ENCODE results near the gene ADGRL1. TPM values are rescaled to one million over a fixed set of nuclear protein-coding genes. Genes with fewer than 3 reads are reported as not detected.

ADGRL1 gene
- total and polyA plus RNA-seq, 4 donors = 0.14 to 1.6 (median 0.53) TPM

DNA sequence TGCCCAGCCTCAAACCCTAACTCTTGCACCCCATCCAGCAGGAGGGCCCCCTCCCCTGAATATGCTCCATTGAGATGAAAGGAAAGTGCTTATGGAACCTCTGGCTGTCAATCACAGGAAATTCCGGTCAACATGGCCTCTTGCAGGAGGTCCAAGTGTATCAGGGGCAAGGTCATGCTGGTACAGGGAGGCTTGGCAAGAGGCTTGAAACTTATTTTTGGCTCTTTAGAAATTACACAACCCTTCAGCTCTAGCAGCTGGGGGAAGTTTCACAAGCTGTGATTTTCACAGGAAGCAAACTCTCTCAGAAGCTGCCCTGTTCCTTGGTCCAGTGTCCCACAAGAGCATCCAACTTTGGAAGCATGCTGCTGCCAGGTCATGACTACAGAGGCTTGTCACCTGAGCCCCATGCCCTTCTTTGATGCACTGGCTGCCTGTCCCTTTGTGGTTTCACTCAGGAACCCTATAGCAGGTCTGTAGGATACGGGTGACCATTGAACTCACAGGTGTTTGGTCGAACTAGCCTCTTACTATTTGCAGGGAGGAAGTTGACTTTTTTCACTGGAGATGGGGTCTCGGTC is 78.0 kb downstream of the ADGRL1 start:
- peak in 1 of 2 donors; percentile 20 for TF ChIP-seq HNF4A (conservative IDR thresholded peaks at IDR 0.05)
- TF ChIP-seq NR2F2 (IDR thresholded peaks at IDR 0.05) = peak; percentile 66
- peak; percentile 9 to 34 for TF ChIP-seq RXRA (IDR thresholded peaks at IDR 0.05)
- TF ChIP-seq, protein P1, sequence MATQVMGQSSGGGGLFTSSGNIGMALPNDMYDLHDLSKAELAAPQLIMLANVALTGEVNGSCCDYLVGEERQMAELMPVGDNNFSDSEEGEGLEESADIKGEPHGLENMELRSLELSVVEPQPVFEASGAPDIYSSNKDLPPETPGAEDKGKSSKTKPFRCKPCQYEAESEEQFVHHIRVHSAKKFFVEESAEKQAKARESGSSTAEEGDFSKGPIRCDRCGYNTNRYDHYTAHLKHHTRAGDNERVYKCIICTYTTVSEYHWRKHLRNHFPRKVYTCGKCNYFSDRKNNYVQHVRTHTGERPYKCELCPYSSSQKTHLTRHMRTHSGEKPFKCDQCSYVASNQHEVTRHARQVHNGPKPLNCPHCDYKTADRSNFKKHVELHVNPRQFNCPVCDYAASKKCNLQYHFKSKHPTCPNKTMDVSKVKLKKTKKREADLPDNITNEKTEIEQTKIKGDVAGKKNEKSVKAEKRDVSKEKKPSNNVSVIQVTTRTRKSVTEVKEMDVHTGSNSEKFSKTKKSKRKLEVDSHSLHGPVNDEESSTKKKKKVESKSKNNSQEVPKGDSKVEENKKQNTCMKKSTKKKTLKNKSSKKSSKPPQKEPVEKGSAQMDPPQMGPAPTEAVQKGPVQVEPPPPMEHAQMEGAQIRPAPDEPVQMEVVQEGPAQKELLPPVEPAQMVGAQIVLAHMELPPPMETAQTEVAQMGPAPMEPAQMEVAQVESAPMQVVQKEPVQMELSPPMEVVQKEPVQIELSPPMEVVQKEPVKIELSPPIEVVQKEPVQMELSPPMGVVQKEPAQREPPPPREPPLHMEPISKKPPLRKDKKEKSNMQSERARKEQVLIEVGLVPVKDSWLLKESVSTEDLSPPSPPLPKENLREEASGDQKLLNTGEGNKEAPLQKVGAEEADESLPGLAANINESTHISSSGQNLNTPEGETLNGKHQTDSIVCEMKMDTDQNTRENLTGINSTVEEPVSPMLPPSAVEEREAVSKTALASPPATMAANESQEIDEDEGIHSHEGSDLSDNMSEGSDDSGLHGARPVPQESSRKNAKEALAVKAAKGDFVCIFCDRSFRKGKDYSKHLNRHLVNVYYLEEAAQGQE (IDR thresholded peaks at IDR 0.05) = no peak
- TF ChIP-seq SP1 (IDR thresholded peaks at IDR 0.05) = peak; percentile 20
- no peak for TF ChIP-seq FOXA2 (IDR thresholded peaks at IDR 0.05)
- Histone ChIP-seq H3K9me3 (ENCODE audit: control insufficient read depth in 4 of 4, low read length in 3 of 4) (no peaks in the 10 kb centered on the region), H3K9ac (ENCODE audit: low read depth in 1 of 2, low read length in 2 of 2) (no peak overlapping the region), H3K27ac (ENCODE audit: low read depth in 1 of 2, low read length in 2 of 2) (peak overlapping the region in 1 of 2 donors; percentile 29), H3K36me3 (ENCODE audit: control insufficient read depth in 4 of 4, insufficient read depth in 3 of 4, low read depth in 1 of 4, low read length in 3 of 4) (no peaks in the 10 kb centered on the region), H3K4me3 (ENCODE audit: low read depth in 1 of 3, low read length in 3 of 3) (no peak overlapping the region), H3K27me3 (ENCODE audit: control insufficient read depth in 4 of 4, insufficient read depth in 4 of 4, low read length in 3 of 4) (no peaks in the 10 kb centered on the region), H3K4me1 (ENCODE audit: control insufficient read depth in 4 of 4, insufficient read depth in 4 of 4, low read length in 3 of 4) (peaks cover 0 to 8% (median 1%) of the 10 kb centered on the region in 4 donors)
- DNase-seq (ENCODE audit: low spot score) = no peak
- 57% methylated on average over 4 of the region's 4 CpGs for WGBS

DNA sequence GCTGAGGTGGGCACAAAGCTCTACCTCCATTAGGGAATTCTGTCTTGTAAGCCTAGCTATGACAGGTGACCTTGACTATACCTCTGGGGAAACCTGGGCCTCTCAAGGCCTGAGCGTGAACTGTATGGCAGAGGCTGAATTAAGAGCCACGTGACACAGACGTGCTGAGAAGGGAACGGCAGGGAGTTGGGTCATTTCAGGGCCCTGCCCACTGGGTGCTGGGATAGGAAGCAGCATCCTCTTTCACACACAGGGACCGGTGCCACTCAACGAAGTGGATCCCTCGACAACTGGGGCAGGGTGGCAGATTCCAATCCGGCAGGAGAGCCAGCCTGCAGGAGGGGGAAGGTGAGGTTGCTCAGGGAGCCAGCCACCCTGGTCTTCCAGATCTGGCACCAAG is 78.8 kb downstream of the ADGRL1 start:
- Histone ChIP-seq H3K4me3 (ENCODE audit: low read depth in 1 of 3, low read length in 3 of 3) (no peak overlapping the region), H3K27me3 (ENCODE audit: control insufficient read depth in 4 of 4, insufficient read depth in 4 of 4, low read length in 3 of 4) (no peaks in the 10 kb centered on the region), H3K36me3 (ENCODE audit: control insufficient read depth in 4 of 4, insufficient read depth in 3 of 4, low read depth in 1 of 4, low read length in 3 of 4) (no peaks in the 10 kb centered on the region), H3K9me3 (ENCODE audit: control insufficient read depth in 4 of 4, low read length in 3 of 4) (no peaks in the 10 kb centered on the region), H3K9ac (ENCODE audit: low read depth in 1 of 2, low read length in 2 of 2) (no peak overlapping the region), H3K27ac (ENCODE audit: low read depth in 1 of 2, low read length in 2 of 2) (no peak overlapping the region), H3K4me1 (ENCODE audit: control insufficient read depth in 4 of 4, insufficient read depth in 4 of 4, low read length in 3 of 4) (peaks cover 0 to 8% (median 1%) of the 10 kb centered on the region in 4 donors)
- no peak for TF ChIP-seq RAD21 (IDR thresholded peaks at IDR 0.05)
- no peak for TF ChIP-seq JUND (IDR thresholded peaks at IDR 0.05)
- TF ChIP-seq, protein P1 (IDR thresholded peaks at IDR 0.05) = no peak
- no peak for TF ChIP-seq TAF1 (conservative IDR thresholded peaks at IDR 0.05)
- TF ChIP-seq FOXA2 (IDR thresholded peaks at IDR 0.05) = no peak
- TF ChIP-seq, protein P2, sequence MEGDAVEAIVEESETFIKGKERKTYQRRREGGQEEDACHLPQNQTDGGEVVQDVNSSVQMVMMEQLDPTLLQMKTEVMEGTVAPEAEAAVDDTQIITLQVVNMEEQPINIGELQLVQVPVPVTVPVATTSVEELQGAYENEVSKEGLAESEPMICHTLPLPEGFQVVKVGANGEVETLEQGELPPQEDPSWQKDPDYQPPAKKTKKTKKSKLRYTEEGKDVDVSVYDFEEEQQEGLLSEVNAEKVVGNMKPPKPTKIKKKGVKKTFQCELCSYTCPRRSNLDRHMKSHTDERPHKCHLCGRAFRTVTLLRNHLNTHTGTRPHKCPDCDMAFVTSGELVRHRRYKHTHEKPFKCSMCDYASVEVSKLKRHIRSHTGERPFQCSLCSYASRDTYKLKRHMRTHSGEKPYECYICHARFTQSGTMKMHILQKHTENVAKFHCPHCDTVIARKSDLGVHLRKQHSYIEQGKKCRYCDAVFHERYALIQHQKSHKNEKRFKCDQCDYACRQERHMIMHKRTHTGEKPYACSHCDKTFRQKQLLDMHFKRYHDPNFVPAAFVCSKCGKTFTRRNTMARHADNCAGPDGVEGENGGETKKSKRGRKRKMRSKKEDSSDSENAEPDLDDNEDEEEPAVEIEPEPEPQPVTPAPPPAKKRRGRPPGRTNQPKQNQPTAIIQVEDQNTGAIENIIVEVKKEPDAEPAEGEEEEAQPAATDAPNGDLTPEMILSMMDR (IDR thresholded peaks at IDR 0.05; ENCODE audit: low read depth, low read length, missing input control) = no peak
- TF ChIP-seq EGR1 (IDR thresholded peaks at IDR 0.05; ENCODE audit: low read depth in 2 of 2) = no peak
- no peak for TF ChIP-seq FOXA1 (IDR thresholded peaks at IDR 0.05)
- no peak for TF ChIP-seq RXRA (IDR thresholded peaks at IDR 0.05)
- TF ChIP-seq, protein P3, sequence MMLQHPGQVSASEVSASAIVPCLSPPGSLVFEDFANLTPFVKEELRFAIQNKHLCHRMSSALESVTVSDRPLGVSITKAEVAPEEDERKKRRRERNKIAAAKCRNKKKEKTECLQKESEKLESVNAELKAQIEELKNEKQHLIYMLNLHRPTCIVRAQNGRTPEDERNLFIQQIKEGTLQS (IDR thresholded peaks at IDR 0.05) = no peak
- TF ChIP-seq SP1 (IDR thresholded peaks at IDR 0.05) = no peak
- TF ChIP-seq HNF4A (conservative IDR thresholded peaks at IDR 0.05) = no peak
- TF ChIP-seq YY1 (IDR thresholded peaks at IDR 0.05) = no peak
- TF ChIP-seq, protein P4, sequence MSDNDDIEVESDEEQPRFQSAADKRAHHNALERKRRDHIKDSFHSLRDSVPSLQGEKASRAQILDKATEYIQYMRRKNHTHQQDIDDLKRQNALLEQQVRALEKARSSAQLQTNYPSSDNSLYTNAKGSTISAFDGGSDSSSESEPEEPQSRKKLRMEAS (IDR thresholded peaks at IDR 0.05) = no peak
- TF ChIP-seq NR2F2 (IDR thresholded peaks at IDR 0.05) = no peak
- no peak for TF ChIP-seq GABPA (IDR thresholded peaks at IDR 0.05 in 1 of 2, conservative IDR thresholded peaks at IDR 0.05 in 1 of 2)
- TF ChIP-seq, protein P5, sequence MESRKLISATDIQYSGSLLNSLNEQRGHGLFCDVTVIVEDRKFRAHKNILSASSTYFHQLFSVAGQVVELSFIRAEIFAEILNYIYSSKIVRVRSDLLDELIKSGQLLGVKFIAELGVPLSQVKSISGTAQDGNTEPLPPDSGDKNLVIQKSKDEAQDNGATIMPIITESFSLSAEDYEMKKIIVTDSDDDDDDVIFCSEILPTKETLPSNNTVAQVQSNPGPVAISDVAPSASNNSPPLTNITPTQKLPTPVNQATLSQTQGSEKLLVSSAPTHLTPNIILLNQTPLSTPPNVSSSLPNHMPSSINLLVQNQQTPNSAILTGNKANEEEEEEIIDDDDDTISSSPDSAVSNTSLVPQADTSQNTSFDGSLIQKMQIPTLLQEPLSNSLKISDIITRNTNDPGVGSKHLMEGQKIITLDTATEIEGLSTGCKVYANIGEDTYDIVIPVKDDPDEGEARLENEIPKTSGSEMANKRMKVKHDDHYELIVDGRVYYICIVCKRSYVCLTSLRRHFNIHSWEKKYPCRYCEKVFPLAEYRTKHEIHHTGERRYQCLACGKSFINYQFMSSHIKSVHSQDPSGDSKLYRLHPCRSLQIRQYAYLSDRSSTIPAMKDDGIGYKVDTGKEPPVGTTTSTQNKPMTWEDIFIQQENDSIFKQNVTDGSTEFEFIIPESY (IDR thresholded peaks at IDR 0.05) = no peak
- TF ChIP-seq HNF4G (IDR thresholded peaks at IDR 0.05) = no peak
- no peak for DNase-seq (ENCODE audit: low spot score)
- WGBS = 89% methylated on average over 8 of the region's 8 CpGs
